HG02623 (cell line): ENCODE measurements around the gene PDE9A.
"Not testable (repeated sequence)": the region's sequence is repeated elsewhere in the genome, so short reads cannot be mapped to it uniquely, and the experiment has no call there.

Source experiments
- ATAC-seq: cut with Tn5 transposase; IDR thresholded peaks from one replicate; pipeline ENCODE4 v1.9.1; 2021; ENCODE audit warnings: moderate library complexity; ENCODE audit not compliant: unreplicated experiment

The PDE9A gene

DNA sequence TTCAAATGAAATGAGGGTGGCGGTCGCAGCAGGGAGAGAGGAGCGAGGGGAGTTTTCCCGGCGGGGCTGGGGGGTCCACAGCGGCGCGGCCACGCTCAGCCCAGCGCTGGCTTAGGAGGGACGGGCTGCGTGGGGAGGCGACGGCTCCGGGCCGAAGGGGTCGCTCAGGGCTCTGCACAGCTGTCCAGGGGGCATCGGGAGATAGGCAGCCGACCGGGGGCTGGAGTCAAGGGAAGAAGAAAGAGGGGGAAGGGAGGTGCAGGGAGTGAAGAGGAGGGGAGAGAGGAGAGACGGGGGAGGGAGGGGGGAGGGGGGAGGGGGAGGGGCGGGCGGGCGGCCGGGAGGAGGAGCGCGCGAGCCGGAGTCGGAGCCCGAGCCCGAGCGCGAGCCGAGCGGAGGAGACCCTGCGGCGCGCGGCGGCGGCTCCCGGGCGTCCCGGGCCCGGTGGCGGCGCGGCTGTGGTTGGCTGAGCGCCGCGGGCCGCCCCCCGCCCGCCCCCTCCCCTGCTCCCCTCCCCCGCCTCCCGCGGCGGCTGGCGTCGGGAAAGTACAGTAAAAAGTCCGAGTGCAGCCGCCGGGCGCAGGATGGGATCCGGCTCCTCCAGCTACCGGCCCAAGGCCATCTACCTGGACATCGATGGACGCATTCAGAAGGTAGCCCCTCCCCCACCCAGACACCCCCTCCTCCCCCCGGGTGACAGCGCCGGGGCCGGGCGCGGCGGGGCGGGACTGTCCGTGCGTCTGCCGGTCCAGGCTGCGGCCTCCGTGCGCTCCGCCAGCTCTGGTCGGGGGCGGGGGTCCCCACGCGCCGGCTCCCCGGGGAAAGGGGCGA lies at the start of gene PDE9A:
Gene PDE9A (plus strand): TSS at position 391 of the 831 bp plus-strand sequence. CDS start 194 bp downstream, at position 585.
- ATAC-seq = no peak

DNA sequence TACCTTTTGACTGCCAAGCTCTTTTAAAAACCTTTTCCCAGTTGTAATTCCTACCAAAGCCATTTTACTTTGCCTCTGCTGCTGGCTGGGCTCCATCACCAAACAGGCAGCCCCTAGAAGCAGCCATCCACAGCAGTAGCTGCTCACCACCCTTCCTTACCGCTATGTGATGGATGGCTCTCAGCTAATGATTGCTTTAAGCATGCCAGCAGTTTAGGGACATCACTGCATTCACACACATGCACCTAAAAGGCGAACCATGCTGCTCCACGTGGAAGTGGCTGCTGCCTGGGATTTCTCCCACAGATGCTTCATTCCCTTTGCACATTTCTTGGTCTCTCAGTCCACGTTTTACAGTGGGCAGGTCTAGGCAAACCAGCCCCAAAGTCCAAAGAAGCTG lies 46.3 kb upstream of the PDE9A start:
- no peak for ATAC-seq

DNA sequence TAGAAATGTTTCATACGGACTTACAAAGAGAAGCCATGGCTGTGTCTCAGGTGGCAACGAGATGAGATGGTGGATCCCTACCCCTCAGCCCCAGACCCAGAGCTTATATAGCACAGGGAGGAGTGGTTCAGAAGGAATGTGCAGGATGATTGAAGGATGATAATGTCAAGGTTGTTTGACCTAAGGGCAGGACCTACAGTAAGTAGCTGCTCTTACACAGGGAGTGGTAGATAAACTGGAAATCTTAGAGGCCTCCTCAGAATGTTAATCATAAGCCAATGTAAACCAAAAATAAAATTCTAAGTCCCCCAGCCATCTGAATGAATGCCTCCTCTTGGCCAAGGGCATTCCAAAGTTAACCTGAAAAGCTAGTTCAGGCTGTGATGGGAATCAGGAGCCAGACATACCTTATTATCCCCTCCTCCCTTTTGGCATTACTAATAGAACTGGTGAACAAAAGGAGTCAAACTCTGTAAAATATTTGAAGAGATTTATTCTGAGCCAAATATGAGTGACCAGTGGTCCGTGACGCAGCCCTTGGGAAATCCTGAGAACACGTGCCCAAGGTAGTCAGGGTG lies 45.8 kb upstream of the PDE9A start:
- ATAC-seq = no peak

DNA sequence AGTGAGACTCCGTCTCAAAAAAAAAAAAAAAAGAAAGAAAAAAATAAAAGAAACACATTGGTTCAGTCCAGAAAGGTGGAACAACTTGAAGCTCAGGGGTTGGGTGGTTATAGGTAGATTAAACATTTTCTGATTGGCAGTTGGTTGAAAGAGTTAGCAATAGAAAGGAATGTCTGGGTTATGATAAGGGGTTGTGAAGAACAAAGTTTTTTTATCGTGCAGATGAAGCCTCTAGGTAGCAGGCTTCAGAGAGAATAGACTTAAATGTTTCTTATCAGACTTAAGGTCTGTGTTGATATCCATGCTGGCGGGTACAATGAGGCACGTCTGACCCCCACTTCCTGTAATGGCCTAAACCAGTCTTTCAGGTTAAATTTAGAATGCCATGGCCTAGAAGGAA lies 45.0 kb upstream of the PDE9A start:
- no peak for ATAC-seq

DNA sequence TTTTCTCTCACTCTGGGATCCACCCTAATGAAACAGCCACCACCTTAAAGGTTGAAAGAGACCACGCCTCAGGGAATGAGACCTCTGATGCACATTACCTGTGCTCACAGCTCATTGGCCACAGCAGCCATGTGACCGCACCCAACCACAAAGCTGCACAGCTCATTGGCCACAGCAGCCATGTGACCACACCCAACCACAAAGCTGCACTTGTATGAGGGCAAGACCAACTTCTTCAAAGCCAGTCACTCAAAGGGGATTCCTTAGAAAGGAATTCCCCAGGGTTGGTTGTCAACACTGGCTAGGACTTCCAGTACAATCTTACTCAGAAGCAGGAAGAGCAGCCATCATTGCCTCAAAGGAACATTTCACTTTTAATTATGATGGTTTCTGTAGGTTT lies 43.6 kb upstream of the PDE9A start:
- no peak for ATAC-seq

DNA sequence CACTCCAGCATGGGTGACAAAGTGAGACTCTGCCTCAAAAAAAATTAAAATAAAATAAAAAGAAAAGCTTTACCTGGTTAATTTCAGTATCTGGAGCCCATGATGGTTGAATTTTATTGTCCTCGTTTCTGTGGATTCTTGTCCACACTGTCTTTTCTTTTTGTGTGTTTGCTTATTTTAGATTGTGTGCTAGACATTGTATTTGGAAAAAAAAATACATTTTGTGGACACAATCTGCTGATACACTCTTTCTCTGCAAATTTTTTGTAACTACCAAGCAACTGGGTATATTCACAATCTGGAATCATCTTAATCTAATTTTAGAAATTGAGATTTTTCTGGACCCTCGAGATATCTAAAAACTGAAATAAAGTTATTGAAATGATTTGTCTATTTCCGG lies 41.6 kb upstream of the PDE9A start:
- ATAC-seq = no peak

DNA sequence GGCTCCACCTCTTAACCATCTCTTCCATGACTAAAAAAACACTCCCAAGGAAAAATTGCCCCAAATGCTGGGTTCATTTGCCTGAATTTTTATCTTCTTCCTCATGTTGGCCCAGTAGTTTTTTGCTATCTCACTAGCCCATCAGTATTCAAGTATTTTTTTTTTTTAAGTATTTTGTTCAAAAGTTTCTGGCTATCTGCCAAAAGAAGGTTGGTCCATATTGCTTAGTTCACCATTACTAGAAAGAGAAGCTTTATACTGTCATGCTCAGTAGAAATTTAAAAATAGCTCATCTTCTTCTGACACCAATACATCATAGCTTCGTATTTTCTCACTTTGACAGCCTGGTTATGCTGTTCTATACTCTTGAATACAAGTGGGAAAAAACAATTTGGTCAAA lies 41.0 kb upstream of the PDE9A start:
- ATAC-seq = no peak

DNA sequence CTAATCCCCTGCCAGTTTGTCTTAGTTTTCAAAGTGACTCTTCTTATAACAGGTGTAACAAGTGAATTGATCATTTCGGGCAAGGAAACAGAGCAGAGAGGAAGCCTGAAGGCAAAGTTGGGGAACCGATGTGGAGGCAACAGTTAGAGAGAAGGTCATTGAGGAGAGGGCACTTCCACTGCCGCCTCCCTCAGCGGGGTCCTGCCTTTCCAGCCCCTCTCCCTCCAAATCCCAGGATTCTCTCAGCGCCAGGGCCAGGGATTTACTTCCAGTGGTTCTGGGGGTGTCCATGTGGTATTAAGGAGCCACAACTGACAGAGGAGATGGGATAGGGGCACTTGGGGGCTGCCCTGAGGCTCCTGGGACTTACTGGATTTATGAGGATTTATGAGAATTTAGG lies 39.7 kb upstream of the PDE9A start:
- no peak for ATAC-seq

DNA sequence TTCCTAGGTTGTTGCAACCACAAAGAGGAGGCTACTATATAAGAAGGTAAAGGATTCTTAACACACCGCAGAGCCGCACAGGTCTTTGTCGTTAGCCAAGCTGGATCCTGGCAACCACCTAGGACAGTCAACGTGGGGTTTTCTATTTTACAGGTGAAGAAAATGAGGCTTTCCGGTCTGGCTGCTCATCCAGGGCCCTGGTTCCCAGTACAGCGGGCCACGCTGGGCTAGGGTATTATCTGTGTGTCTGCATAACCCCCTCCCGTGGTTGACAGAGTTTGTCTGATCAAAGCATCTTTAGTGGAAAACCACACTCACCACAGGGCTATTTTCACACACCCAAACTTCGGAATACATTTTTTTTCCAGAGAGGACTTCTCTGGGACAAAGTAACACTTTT lies 39.0 kb upstream of the PDE9A start:
- ATAC-seq = no peak

DNA sequence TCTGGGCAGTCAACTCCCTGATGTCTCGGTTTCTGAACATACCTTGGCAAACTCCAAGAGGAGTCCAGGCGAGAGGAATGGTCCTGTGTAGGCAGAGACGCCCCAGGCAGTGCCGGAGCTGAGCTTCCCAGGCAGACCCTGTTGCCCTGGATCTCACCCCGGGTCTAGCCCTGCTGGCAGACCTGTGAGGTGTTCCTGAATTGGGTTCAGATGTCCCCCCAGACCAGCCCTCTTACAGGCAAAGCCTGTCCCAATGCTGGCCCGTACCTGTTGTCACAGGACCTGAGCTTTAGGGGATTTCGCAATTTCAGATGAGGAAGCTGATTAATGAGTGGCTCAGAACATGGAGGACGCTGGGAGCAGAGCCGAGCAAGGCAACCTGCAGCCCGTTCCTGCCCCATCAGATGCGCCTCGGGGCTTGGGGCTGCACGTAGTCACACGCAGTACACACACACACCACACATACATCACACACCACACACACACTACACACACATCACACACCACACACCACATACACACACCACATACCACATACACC lies 38.5 kb upstream of the PDE9A start:
- no peak for ATAC-seq

DNA sequence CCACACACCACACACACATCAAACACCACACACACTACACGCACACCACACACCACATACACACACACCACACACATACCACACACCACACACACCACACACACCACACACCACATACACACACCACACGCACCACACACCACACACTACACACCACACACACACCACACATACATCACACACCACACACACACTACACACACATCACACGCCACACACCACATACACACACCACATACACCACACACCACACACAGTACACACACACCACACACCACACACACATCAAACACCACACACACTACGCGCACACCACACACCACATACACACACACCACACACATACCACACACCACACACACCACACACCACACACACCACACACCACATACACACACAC lies 38.0 kb upstream of the PDE9A start:
- ATAC-seq = not testable (repeated sequence)

DNA sequence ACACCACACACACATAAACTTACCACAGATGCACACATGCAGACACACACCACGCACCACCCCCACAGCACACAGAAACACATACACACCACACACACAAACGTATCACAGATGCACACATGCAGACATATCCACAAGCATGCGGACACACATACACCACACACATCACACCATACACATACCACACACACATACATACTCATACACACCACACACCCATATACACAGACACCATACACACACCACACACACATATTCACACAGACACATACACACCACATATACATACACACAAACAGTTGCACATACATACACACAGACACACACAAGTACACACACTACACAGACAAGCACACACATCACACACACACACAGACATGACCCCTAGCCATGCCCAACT lies 37.5 kb upstream of the PDE9A start:
- ATAC-seq = no peak

DNA sequence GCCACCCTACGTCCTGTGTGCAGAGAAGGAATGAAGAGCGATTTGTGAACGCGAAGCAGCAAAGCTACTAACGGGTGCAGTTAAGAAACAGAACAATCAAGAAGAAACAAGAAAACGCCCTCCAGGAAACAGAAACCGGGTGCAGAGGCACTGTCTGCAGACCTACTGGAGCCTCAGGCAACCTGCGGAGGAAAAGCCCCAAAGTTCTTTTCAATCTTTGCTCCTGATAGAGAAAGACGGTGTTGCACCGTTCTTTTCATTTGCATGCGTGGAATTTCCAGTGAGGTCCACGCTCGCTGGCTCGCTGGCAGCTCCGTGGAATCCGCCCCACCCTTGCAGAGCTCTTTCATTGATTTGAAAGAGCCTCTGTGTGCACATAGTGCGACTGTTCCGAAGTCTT lies 37.0 kb upstream of the PDE9A start:
- ATAC-seq = no peak

DNA sequence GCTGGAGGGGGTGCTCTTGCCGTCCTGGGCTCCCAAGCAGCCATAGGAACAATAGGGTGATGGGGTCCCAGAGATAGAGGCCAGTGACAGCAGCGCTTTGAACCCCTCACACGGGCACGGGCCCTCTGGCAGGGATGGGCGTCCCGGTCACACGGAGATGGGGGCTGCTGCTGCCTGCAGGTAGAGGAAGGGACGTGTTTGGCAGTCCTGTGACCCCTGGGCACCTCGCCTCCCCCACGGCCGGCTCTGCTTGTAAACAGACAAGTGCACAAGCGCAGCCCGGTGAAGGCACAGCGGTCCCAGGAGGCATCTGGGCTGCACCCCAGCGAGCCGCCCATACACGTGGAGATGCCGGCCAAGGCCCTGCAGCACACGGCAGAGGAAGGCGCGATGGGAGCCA lies 36.5 kb upstream of the PDE9A start:
- no peak for ATAC-seq

DNA sequence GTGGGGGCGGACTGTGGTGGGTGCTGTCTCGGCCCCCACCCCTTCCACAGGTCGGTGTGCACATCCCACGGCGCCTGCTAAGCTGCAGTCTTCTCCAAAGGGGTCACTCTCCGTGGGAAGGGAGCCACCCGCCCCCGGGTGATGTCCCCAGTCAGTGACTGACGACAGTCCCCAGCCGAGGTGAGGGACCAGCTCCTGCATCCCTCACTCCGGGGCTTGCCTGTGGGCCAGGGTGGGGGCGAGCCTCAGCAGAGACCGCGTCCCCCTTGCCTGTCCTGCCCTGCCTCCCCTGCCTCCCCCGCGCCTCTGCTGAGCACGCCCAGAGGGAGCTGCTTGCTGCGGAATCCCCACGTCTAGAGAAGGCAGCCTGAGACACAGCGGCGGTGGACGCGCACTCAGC lies 35.9 kb upstream of the PDE9A start:
- no peak for ATAC-seq

DNA sequence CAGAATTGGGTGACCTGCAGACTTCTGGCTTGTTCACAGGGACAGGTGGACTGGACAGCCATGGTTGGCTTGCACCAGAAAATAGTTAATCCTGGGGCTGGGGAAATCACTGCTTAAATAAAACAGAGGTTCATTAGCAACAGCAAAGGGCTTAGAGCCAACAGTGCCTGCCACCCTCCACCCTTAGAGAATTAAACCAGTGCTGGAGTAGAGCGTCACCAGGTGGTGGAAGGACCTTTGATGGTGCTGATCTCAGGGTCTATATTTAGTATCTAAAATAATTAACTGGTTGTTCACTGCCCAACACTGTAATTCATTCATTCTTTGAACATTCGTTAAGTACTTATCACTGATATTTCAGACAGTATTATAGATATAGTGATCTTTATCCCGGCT lies 34.7 kb upstream of the PDE9A start:
- no peak for ATAC-seq

DNA sequence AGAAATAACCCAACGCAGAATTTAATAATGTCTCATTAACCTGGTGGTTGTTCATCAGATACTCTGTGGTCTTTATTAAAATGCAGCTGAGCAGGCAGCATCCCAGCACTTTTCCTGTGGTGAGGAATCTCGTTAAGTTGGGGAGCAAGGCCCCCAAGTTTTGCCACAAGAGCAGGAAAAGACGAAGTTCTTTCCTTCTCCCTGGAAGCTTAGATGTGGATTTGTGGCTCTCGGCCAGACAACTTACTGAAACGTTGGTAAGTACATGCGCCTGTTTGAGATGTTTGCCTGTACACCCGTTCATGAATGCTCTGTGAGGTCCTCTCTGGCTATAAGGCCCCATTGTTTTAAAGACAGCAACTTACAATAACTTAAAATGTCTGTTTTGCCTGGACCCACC lies 34.3 kb upstream of the PDE9A start:
- ATAC-seq = no peak

DNA sequence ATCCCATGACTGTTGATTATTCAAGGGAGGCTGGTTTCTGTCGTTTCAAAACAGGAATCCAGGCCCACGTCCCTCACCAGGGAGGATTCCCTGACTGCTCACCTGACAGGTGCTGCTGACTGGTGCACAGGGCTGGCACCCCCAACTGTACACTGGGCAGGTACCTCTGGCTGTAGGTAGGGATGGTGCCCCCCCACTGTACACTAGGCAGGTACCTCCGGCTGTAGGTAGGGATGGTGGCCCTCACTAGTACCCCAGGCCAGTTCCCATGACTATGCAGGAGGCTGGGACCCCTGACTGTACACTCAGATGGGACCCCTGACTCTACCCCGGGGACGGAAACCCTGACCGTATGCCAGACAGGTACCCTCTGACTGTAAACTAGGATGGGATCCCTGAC lies 33.6 kb upstream of the PDE9A start:
- no peak for ATAC-seq

DNA sequence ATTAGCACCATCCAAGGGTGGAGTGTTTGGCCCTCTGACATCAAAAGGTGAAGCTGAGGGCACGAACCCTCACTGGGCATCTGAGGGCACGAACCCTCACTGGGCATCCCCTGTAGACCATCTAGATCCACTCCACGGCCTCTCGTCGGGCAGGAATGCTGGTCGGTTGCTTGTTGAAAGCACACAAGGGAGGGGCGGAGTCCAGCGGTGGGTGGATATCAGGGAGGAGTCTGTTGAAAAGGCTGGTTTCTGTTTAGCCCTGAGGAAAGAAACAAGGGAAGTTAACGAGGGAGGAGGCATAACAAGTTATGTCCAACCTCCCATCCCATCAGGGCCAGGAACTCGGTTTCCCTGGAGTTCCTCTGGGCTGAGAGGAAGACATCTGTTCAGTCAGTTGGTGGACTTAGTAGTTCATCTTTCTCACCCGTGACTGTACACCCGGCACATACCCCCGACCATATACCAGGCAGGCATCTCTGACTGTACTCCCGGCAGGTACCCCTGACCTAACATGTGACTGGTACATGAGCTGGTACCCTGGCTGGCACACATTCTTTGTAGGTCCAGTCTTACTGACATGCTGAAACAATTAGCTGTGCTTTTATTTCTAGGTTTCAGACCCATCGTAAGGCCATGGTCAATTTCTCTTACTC lies 32.1 kb upstream of the PDE9A start:
- ATAC-seq = no peak

DNA sequence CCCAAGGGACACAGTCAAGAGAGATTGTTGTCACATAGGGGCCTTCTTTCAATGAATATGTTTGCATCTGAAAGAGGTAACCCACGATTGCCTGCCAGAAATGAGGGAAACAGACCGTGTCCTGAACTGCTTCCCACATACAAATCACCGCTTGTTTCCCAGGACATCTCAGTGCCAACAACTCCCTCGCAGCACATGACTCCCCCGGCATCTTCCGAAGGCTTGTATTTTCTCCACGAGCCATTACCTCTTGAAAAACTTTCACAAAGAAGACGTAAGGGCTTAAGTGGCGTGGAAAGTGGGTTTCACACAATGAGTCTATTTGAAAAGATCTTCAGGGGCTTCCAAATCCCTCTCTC lies 31.6 kb upstream of the PDE9A start:
- no peak for ATAC-seq

DNA sequence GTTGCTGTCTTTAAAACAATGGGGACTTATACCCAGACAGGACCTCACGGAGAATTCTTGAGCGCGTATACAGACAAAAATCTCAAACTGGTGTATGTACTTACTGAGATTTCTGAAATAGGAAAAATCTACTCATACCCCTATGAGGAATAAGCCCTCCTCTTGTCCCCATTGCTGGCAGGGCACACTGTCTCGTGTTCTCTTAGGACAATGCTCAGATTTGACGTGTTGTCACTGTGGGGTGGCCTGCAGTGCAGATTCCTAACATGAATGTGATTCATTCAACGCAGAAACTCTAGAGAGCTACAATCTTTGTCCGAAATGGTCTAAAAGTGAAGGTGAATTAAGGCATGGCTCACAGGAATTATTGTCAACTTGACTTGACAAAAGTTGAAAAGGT lies 31.1 kb upstream of the PDE9A start:
- ATAC-seq = no peak

DNA sequence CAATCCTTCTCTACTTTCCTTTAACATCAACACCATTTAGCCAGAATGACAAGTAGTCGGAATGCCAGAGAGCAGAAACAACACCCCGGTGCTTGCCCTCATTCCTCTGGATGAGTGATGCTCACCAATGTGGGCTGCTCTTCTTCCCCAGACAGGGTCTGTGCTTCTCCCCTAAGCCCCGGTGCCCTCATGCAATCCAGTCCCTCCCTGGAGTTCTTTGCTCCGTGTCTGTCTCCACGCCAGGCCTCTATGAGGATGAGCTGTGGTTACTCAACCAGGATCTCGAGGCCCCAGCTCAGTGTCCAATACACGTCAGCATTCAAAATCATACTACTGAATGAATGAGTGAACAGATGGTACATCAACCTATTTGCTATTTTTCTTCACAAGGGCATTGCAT lies 29.7 kb upstream of the PDE9A start:
- no peak for ATAC-seq
